Panc1 (cell line): Measurements from ENCODE around the gene CDC42EP3. TPM values are rescaled to one million over a fixed set of nuclear protein-coding genes. Genes with fewer than 3 reads are reported as not detected.

Experiments used
- ATAC-seq: fragments of 200-7000 bp; cut with Tn5 transposase; 2 replicates; pipeline ENCODE4 v1.9.1; 2020; ENCODE audit warnings: mild to moderate bottlenecking, moderate library complexity
- BruUV-seq: library from RNA; stranded (reverse); fragments of 400-500 nt; replicated peaks from 2 replicates; lab custom pipeline; 2021; lab: Mats Ljungman, UMichigan
- CTCF ChIA-PET: fragments of 300-600 bp; sonication (Branson Sonifier 250); formaldehyde crosslinking; loops from one replicate; lab custom pipeline; 2022; ENCODE audit warnings: antibody characterized with exemption; lab: Charles Lee
- POLR2A ChIA-PET: fragments of 300-600 bp; sonication (Branson Sonifier 250); formaldehyde crosslinking; loops from one replicate; lab custom pipeline; 2022; ENCODE audit warnings: antibody characterized with exemption; lab: Charles Lee
- DNase-seq: peaks from one replicate; pipeline ENCODE4 v3.0.0-alpha.2; 2010; ENCODE audit warnings: low read depth, low spot score
- H3K27ac ChIP-seq: 2 replicates; pipeline ENCODE4 v1.5.1; 2011; ENCODE audit warnings: mild to moderate bottlenecking, low read length, inconsistent platforms
- H3K27me3 ChIP-seq: fragments of 200-500 bp; sonication (Bioruptor generic); 2 replicates; pipeline ENCODE4 v1.6.0; 2014; ENCODE audit warnings: low read length, inconsistent platforms; ENCODE audit not compliant: control insufficient read depth, insufficient read depth
- H3K36me3 ChIP-seq: fragments of 200-500 bp; sonication (Bioruptor generic); 2 replicates; pipeline ENCODE4 v1.5.1; 2014; ENCODE audit warnings: inconsistent platforms, mild to moderate bottlenecking, low read length, moderate library complexity; ENCODE audit not compliant: control insufficient read depth, insufficient read depth
- H3K4me1 ChIP-seq: 2 replicates; pipeline ENCODE4 v1.5.1; 2011; ENCODE audit warnings: inconsistent platforms, mild to moderate bottlenecking, low read length, moderate library complexity; ENCODE audit not compliant: control insufficient read depth, insufficient read depth
- H3K4me3 ChIP-seq, 2 experiments: 2 replicates each; pipeline ENCODE4 v1.5.1; 2011 to 2012; ENCODE audit warnings: low read depth in 2 of 2, low read length in 2 of 2, mild to moderate bottlenecking in 2 of 2, inconsistent platforms in 1 of 2, moderate library complexity in 1 of 2
- H3K9me3 ChIP-seq: fragments of 200-500 bp; sonication (Bioruptor generic); 2 replicates; pipeline ENCODE4 v1.5.1; 2014; ENCODE audit warnings: low read depth, mild to moderate bottlenecking, inconsistent platforms, low read length, moderate library complexity; ENCODE audit not compliant: control insufficient read depth, insufficient read depth
- POLR2AphosphoS5 ChIP-seq: IDR thresholded peaks from 2 replicates; pipeline ENCODE4 v1.6.1; 2012; ENCODE audit warnings: mild to moderate bottlenecking, low read depth, low read length, moderate library complexity
- SIN3A ChIP-seq: IDR thresholded peaks from 2 replicates; pipeline ENCODE4 v1.6.1; 2012; ENCODE audit warnings: low read depth, mild to moderate bottlenecking, low read length, moderate library complexity, borderline replicate concordance; ENCODE audit not compliant: insufficient read depth
- TCF7L2 ChIP-seq: IDR thresholded peaks from 2 replicates; pipeline ENCODE4 v1.6.1; 2011; ENCODE audit warnings: mild to moderate bottlenecking, low read depth, low read length, inconsistent platforms
- in situ Hi-C: cut with HindIII; loops from 2 replicates; pipeline ENCODE4 v1.10.0; 2016; ENCODE audit warnings: low sequenced_read_pairs, low pct_unique_long_range_greater_than_20kb
- intact Hi-C: fragments of 100-400 bp; cut with micrococcal nuclease; formaldehyde crosslinking; loops from one replicate; pipeline ENCODE4 v1.10.0; 2022; ENCODE audit not compliant: unreplicated experiment
- total RNA-seq: library from RNA; stranded (reverse); gene quantifications from one replicate; pipeline ENCODE4 v1.2.1, GENCODE V29; 2021; ENCODE audit not compliant: unreplicated experiment
- TF ChIP-seq, protein P1 (sequence below), 2 experiments: IDR thresholded peaks; 2 replicates each; pipeline ENCODE4 v1.6.1; 2011 to 2012; ENCODE audit warnings: low read depth in 2 of 2, control low read depth in 1 of 2, low read length in 1 of 2, mild to moderate bottlenecking in 1 of 2, moderate library complexity in 1 of 2; ENCODE audit not compliant: insufficient read depth in 1 of 2
- TF ChIP-seq, protein P2 (sequence below): fragments of 450-650 bp; IDR thresholded peaks from 2 replicates; pipeline ENCODE4 v1.5.1; 2017; ENCODE audit warnings: mild to moderate bottlenecking

The CDC42EP3 gene
- total RNA-seq, 1 experiment from 2014 or later = 6.1 TPM

- no TSS peak for BruUV-seq
- intact Hi-C loops (loop anchor here (10.0 kb wide), 1 partner anchor 429 kb away; no protein-coding TSS in a partner anchor), in situ Hi-C loops (no loop called here)
- H3K27ac ChIP-seq = no peak overlapping the region
- ATAC-seq (no peak), DNase-seq (no peak)
- H3K4me1 ChIP-seq = no peaks in the 10 kb centered on the region
- peaks cover 2% of the 10 kb centered on the region; the same call in 1 of the 2 replicates for H3K27me3 ChIP-seq
- H3K36me3 ChIP-seq = no peaks in the 10 kb centered on the region
- POLR2A ChIA-PET = no interaction called here
- CTCF ChIA-PET = no interaction called here
- TF ChIP-seq, protein P1, sequence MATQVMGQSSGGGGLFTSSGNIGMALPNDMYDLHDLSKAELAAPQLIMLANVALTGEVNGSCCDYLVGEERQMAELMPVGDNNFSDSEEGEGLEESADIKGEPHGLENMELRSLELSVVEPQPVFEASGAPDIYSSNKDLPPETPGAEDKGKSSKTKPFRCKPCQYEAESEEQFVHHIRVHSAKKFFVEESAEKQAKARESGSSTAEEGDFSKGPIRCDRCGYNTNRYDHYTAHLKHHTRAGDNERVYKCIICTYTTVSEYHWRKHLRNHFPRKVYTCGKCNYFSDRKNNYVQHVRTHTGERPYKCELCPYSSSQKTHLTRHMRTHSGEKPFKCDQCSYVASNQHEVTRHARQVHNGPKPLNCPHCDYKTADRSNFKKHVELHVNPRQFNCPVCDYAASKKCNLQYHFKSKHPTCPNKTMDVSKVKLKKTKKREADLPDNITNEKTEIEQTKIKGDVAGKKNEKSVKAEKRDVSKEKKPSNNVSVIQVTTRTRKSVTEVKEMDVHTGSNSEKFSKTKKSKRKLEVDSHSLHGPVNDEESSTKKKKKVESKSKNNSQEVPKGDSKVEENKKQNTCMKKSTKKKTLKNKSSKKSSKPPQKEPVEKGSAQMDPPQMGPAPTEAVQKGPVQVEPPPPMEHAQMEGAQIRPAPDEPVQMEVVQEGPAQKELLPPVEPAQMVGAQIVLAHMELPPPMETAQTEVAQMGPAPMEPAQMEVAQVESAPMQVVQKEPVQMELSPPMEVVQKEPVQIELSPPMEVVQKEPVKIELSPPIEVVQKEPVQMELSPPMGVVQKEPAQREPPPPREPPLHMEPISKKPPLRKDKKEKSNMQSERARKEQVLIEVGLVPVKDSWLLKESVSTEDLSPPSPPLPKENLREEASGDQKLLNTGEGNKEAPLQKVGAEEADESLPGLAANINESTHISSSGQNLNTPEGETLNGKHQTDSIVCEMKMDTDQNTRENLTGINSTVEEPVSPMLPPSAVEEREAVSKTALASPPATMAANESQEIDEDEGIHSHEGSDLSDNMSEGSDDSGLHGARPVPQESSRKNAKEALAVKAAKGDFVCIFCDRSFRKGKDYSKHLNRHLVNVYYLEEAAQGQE (IDR thresholded peaks at IDR 0.05; ENCODE audit: insufficient read depth in 1 of 2, low read depth in 2 of 2, low read length in 1 of 2) = no peak
- TF ChIP-seq, protein P2, sequence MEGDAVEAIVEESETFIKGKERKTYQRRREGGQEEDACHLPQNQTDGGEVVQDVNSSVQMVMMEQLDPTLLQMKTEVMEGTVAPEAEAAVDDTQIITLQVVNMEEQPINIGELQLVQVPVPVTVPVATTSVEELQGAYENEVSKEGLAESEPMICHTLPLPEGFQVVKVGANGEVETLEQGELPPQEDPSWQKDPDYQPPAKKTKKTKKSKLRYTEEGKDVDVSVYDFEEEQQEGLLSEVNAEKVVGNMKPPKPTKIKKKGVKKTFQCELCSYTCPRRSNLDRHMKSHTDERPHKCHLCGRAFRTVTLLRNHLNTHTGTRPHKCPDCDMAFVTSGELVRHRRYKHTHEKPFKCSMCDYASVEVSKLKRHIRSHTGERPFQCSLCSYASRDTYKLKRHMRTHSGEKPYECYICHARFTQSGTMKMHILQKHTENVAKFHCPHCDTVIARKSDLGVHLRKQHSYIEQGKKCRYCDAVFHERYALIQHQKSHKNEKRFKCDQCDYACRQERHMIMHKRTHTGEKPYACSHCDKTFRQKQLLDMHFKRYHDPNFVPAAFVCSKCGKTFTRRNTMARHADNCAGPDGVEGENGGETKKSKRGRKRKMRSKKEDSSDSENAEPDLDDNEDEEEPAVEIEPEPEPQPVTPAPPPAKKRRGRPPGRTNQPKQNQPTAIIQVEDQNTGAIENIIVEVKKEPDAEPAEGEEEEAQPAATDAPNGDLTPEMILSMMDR = no peak
- TF ChIP-seq SIN3A = no peak
- TF ChIP-seq POLR2AphosphoS5 = no peak
- no peak for TF ChIP-seq TCF7L2
- H3K9me3 ChIP-seq = no peaks in the 10 kb centered on the region
- no peak overlapping the region for H3K4me3 ChIP-seq
Measured at GRCh38 chr2:37625796-37626571, 45.5 kb downstream of the CDC42EP3 start.

GRCh38 chr2:37625156-37625555 lies 46.3 kb downstream of the CDC42EP3 start:
- ATAC-seq = no peak
- in situ Hi-C loops = no loop called here

More at GRCh38 chr2:37625156-37625555, 46.3 kb downstream of the CDC42EP3 start:
- no TSS peak for BruUV-seq
- no peak for DNase-seq
- no peak overlapping the region for H3K4me3 ChIP-seq
- no peaks in the 10 kb centered on the region for H3K36me3 ChIP-seq
- intact Hi-C loops = loop anchor here (10.0 kb wide), 1 partner anchor 430 kb away; no protein-coding TSS in a partner anchor
- no peaks in the 10 kb centered on the region for H3K4me1 ChIP-seq
- H3K27ac ChIP-seq = no peak overlapping the region
- ChIA-PET CTCF (no interaction called here), POLR2A (no interaction called here)
- peaks cover 2% of the 10 kb centered on the region; the same call in 1 of the 2 replicates for H3K27me3 ChIP-seq
- H3K9me3 ChIP-seq = no peaks in the 10 kb centered on the region
- no peak for TF ChIP-seq TCF7L2
- TF ChIP-seq, protein P2 = no peak
- no peak for TF ChIP-seq POLR2AphosphoS5
- no peak for TF ChIP-seq SIN3A
- TF ChIP-seq, protein P1 (IDR thresholded peaks at IDR 0.05; ENCODE audit: insufficient read depth in 1 of 2, low read depth in 2 of 2, low read length in 1 of 2) = no peak
